ENCODE results near the gene ABCC10.

The ABCC10 gene

GRCh38 chr6:43434001-43434840 lies 6.9 kb downstream of the ABCC10 start:
- Histone ChIP-seq H3K79me2 (ENCODE audit: insufficient read depth, low read length) (no peaks in the 10 kb centered on the region), H3K4me2 (ENCODE audit: low read length) (no peak overlapping the region), H3K9me2 (ENCODE audit: low read depth, low read length) (no peaks in the 10 kb centered on the region), H3K27ac (ENCODE audit: low read depth, low read length, poor library complexity, severe bottlenecking) (no peak overlapping the region), H3K36me3 (ENCODE audit: insufficient read depth, low read length) (peaks cover 50% of the 10 kb centered on the region), H4K20me1 (ENCODE audit: insufficient read depth, low read length) (no peaks in the 10 kb centered on the region), H3K9ac (ENCODE audit: low read length) (no peak overlapping the region), H3F3A (ENCODE audit: insufficient read depth, low read length) (no peaks in the 10 kb centered on the region), H3K9me3 (ENCODE audit: low read length) (no peaks in the 10 kb centered on the region), H3K27me3 (ENCODE audit: insufficient read depth, low read length) (no peaks in the 10 kb centered on the region), H3K4me3 (ENCODE audit: low read depth, low read length, poor library complexity, severe bottlenecking) (no peak overlapping the region), H2AFZ (ENCODE audit: low read length) (no peak overlapping the region), H3K4me1 (ENCODE audit: insufficient read depth, low read length, severe bottlenecking) (peaks cover 5% of the 10 kb centered on the region)
- TF ChIP-seq EZH2 (IDR thresholded peaks at IDR 0.05; ENCODE audit: borderline replicate concordance, low read length) (no peak), CTCF (IDR thresholded peaks at IDR 0.05; ENCODE audit: low read length) (no peak)

GRCh38 chr6:43434943-43435342 lies 7.6 kb downstream of the ABCC10 start:
- Histone ChIP-seq H3K9me2 (ENCODE audit: low read depth, low read length) (no peaks in the 10 kb centered on the region), H3K4me2 (ENCODE audit: low read length) (no peak overlapping the region), H3K4me3 (ENCODE audit: low read depth, low read length, poor library complexity, severe bottlenecking) (no peak overlapping the region), H3K9me3 (ENCODE audit: low read length) (no peaks in the 10 kb centered on the region), H3K79me2 (ENCODE audit: insufficient read depth, low read length) (no peaks in the 10 kb centered on the region), H4K20me1 (ENCODE audit: insufficient read depth, low read length) (no peaks in the 10 kb centered on the region), H3K9ac (ENCODE audit: low read length) (no peak overlapping the region), H3K27ac (ENCODE audit: low read depth, low read length, poor library complexity, severe bottlenecking) (no peak overlapping the region), H3K27me3 (ENCODE audit: insufficient read depth, low read length) (no peaks in the 10 kb centered on the region), H2AFZ (ENCODE audit: low read length) (no peak overlapping the region), H3K36me3 (ENCODE audit: insufficient read depth, low read length) (peaks cover 50% of the 10 kb centered on the region), H3F3A (ENCODE audit: insufficient read depth, low read length) (no peaks in the 10 kb centered on the region), H3K4me1 (ENCODE audit: insufficient read depth, low read length, severe bottlenecking) (no peaks in the 10 kb centered on the region)
- no peak for TF ChIP-seq EZH2 (IDR thresholded peaks at IDR 0.05; ENCODE audit: borderline replicate concordance, low read length)
- no peak for TF ChIP-seq CTCF (IDR thresholded peaks at IDR 0.05; ENCODE audit: low read length)

- Histone ChIP-seq H3F3A (ENCODE audit: insufficient read depth, low read length) (no peaks in the 10 kb centered on the region), H3K27ac (ENCODE audit: low read depth, low read length, poor library complexity, severe bottlenecking) (no peak overlapping the region), H3K4me1 (ENCODE audit: insufficient read depth, low read length, severe bottlenecking) (no peaks in the 10 kb centered on the region), H3K79me2 (ENCODE audit: insufficient read depth, low read length) (no peaks in the 10 kb centered on the region), H4K20me1 (ENCODE audit: insufficient read depth, low read length) (no peaks in the 10 kb centered on the region), H3K9ac (ENCODE audit: low read length) (no peak overlapping the region), H3K4me3 (ENCODE audit: low read depth, low read length, poor library complexity, severe bottlenecking) (no peak overlapping the region), H3K4me2 (ENCODE audit: low read length) (no peak overlapping the region), H2AFZ (ENCODE audit: low read length) (no peak overlapping the region), H3K9me2 (ENCODE audit: low read depth, low read length) (no peaks in the 10 kb centered on the region), H3K36me3 (ENCODE audit: insufficient read depth, low read length) (peaks cover 50% of the 10 kb centered on the region), H3K27me3 (ENCODE audit: insufficient read depth, low read length) (no peaks in the 10 kb centered on the region), H3K9me3 (ENCODE audit: low read length) (no peaks in the 10 kb centered on the region)
- no peak for TF ChIP-seq CTCF (IDR thresholded peaks at IDR 0.05; ENCODE audit: low read length)
- no peak for TF ChIP-seq EZH2 (IDR thresholded peaks at IDR 0.05; ENCODE audit: borderline replicate concordance, low read length)
Measured at GRCh38 chr6:43435682-43436437, 8.5 kb downstream of the ABCC10 start.

Data from OCI-LY1 (cell line).